Measurements from ENCODE around the gene PSMD14.

GRCh38 chr2:161355106-161355505, 46.9 kb downstream of the PSMD14 start:
- TF ChIP-seq CTCF (IDR thresholded peaks at IDR 0.05) (no peak), POLR2A (IDR thresholded peaks at IDR 0.05) (no peak)

All from body of pancreas (tissue), 4 donors.